ENCODE measurements around the gene FTO.

Gene FTO

GRCh38 chr16:53756275-53756996 lies 52.5 kb downstream of the FTO start:
- no peak for DNase-seq

- no peak for DNase-seq
These were observed 54.1 kb downstream of the FTO start for GRCh38 chr16:53757971-53758609.

- DNase-seq, result no peak
These were observed 58.2 kb downstream of the FTO start for GRCh38 chr16:53761962-53762703.

GRCh38 chr16:53766304-53767016 lies 62.5 kb downstream of the FTO start:
- DNase-seq, result no peak

GRCh38 chr16:53768167-53768566 lies 64.2 kb downstream of the FTO start:
- DNase-seq, result no peak

GRCh38 chr16:53768593-53768992 lies 64.6 kb downstream of the FTO start:
- DNase-seq, result no peak

- DNase-seq, result no peak
These were observed 65.2 kb downstream of the FTO start for GRCh38 chr16:53769185-53769584.

GRCh38 chr16:53769787-53770186 lies 65.8 kb downstream of the FTO start:
- no peak for DNase-seq

DNA sequence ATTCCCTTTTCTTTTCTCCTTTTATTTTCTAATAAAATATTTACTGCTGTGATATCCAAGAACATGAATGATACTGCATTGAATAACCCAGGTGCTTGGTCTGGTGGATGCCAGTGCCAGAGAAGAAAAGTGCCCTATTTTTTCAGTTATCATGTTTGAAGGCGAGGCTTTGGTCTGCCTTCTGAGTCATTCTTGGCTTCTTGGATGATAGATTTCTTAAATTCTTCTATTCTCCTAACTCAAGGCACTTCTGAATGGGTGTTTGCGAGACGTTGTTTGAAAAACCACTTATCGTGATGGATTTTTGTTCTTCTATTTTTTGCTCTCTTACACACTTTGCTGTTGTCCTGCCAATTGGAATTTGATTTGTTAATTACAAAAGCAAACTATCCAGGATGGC lies 66.7 kb downstream of the FTO start:
- no peak for DNase-seq

GRCh38 chr16:53771655-53772497 lies 67.9 kb downstream of the FTO start:
- no peak for DNase-seq

DNA sequence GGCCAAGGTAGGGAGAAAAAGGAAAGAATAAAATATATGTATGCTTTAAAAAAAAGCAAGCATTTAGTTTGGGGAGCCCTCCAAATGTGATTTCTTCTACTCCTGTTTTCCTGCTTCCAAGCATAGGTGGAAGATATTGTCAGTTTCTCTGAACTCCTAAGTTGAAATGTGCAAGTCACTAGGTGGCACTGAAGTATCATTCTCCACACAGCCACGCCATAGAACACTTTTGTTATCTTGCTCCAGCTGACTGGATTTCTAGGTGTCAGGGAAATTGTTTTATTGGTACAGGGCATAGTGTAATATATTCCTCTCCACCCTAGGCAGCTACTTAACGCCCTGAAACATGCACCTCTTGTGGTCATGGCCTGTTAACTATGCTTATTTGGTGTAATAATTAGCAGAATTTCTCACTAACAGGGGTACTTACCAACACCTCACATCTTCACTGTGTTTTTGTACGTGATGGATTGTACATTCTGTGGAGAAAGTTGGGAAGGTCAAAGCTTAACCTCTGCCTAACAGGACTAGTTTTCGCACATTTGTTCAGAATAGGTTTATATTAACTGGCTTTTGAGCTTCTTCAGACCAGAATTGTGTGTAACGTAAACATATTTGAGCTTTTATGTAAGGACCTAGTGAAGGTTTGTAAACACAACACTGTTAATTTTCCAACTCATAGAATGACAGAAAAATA lies 69.3 kb downstream of the FTO start:
- DNase-seq, result no peak

GRCh38 chr16:53773881-53774280 lies 69.9 kb downstream of the FTO start:
- DNase-seq, result no peak

- DNase-seq, result no peak
These were observed 71.3 kb downstream of the FTO start for GRCh38 chr16:53775106-53775820.

- no peak for DNase-seq
These were observed 72.0 kb downstream of the FTO start for GRCh38 chr16:53775821-53776431.

GRCh38 chr16:53779186-53779585 lies 75.2 kb downstream of the FTO start:
- no peak for DNase-seq

DNA sequence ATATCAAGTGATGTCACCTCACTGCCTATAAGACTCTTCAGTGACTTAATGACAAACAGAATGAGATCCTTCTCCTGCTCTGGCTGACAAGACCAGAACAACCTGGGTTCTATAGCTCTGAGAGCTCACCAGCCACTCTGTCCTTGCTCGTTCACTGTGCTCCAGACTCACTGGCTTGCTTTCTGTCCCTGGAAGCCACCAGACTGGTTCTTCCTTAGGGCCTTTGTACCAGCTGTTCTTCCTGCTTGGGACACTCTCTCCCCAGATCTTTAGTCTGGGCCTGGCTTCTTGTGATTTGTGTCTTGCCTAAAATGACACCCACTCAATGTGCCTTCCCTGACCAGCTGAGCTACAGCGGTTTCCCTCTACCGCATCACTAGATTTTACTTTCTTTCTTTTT lies 76.1 kb downstream of the FTO start:
- DNase-seq, result no peak

GRCh38 chr16:53781023-53781605 lies 77.2 kb downstream of the FTO start:
- DNase-seq, result no peak

DNA sequence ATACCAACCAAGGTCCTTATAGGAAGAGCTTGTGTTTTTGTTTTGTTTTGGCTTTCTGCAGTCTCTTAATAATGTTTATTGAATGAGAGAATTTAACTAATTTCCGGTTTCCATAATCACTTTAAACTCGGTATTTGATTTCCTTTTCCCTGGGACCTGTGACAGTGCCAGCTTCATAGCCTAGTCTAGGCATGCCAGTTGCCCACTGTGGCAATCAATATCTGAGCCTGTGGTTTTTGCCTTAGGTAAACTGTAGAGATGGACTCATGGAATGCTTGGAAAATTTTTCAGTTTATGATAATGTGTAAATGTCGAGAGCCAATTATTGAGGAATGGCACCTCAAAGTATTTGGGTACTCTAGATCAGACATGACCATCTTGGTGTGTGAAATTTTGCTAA lies 78.2 kb downstream of the FTO start:
- DNase-seq, result no peak

DNA sequence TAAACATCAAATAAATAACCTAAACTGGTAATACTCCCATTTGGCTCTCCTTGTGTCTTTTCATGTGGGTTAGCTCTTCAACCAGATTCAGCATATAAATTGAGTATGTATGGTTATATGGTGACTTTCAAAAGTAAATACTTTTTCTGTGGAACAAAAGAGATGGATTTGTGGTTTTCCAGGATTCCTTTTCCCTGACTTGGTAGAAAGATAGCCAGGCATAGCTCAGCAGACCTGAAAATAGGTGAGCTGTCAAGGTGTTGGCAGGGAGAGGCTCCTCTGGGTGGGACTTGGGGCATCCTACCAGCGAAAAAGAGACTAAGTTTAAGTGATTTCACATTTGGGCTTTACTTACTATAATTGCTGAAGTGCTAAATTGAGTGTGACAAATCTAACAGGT lies 80.3 kb downstream of the FTO start:
- DNase-seq, result no peak

GRCh38 chr16:53785044-53785443 lies 81.1 kb downstream of the FTO start:
- DNase-seq, result no peak

Data from activated CD8-positive, alpha-beta memory T cell treated with anti-CD3 and anti-CD28 coated beads, Interleukin-2, amount 50 U/mL, for 48 hours (primary cell).